OCI-LY1 (cell line): ENCODE results near the gene ACTL7B.

Source experiments
- H2AFZ ChIP-seq: fragments of 200-600 bp; sonication (generic), shearing (Covaris generic); 2 replicates; pipeline ENCODE4 v1.6.0; 2014; ENCODE audit warnings: antibody characterized with exemption, mild to moderate bottlenecking, low read length
- H3F3A ChIP-seq: fragments of 200-600 bp; sonication (generic), shearing (Covaris generic); 2 replicates; pipeline ENCODE4 v1.6.0; 2014; ENCODE audit warnings: mild to moderate bottlenecking, antibody characterized with exemption, low read length, moderate library complexity; ENCODE audit not compliant: insufficient read depth
- H3K27ac ChIP-seq: fragments of 200-600 bp; sonication (generic); 2 replicates; pipeline ENCODE4 v1.5.1; 2014; ENCODE audit warnings: low read length, mixed run types, mild to moderate bottlenecking, low read depth; ENCODE audit not compliant: poor library complexity, severe bottlenecking
- H3K27me3 ChIP-seq: fragments of 200-600 bp; sonication (generic); 2 replicates; pipeline ENCODE4 v1.6.0; 2014; ENCODE audit warnings: antibody characterized with exemption, mild to moderate bottlenecking, low read length, moderate library complexity; ENCODE audit not compliant: insufficient read depth
- H3K36me3 ChIP-seq: fragments of 200-600 bp; sonication (generic); 2 replicates; pipeline ENCODE4 v1.6.1; 2014; ENCODE audit warnings: mild to moderate bottlenecking, antibody characterized with exemption, low read length, moderate library complexity, mixed read lengths; ENCODE audit not compliant: insufficient read depth
- H3K4me1 ChIP-seq: fragments of 200-600 bp; sonication (generic); 2 replicates; pipeline ENCODE4 v1.5.1; 2014; ENCODE audit warnings: mild to moderate bottlenecking, low read length, moderate library complexity; ENCODE audit not compliant: insufficient read depth, severe bottlenecking
- H3K4me2 ChIP-seq: fragments of 200-600 bp; sonication (generic), shearing (Covaris generic); 2 replicates; pipeline ENCODE4 v1.6.1; 2014; ENCODE audit warnings: low read length
- H3K4me3 ChIP-seq: fragments of 200-600 bp; sonication (generic); 2 replicates; pipeline ENCODE4 v1.5.1; 2014; ENCODE audit warnings: low read length, low read depth, mild to moderate bottlenecking, mixed read lengths; ENCODE audit not compliant: poor library complexity, severe bottlenecking
- H3K79me2 ChIP-seq: fragments of 200-600 bp; shearing (Covaris generic); 2 replicates; pipeline ENCODE4 v1.6.1; 2016; ENCODE audit warnings: mixed run types, low read length, mixed read lengths; ENCODE audit not compliant: insufficient read depth
- H3K9ac ChIP-seq: fragments of 200-600 bp; sonication (generic), shearing (Covaris generic); 2 replicates; pipeline ENCODE4 v1.6.1; 2014; ENCODE audit warnings: mild to moderate bottlenecking, low read length, mixed read lengths
- H3K9me2 ChIP-seq: fragments of 200-600 bp; sonication (generic), shearing (Covaris generic); 2 replicates; pipeline ENCODE4 v1.6.1; 2014; ENCODE audit warnings: low read depth, mild to moderate bottlenecking, low read length, mixed read lengths
- H3K9me3 ChIP-seq: fragments of 200-600 bp; shearing (Covaris generic); 2 replicates; pipeline ENCODE4 v1.6.1; 2014; ENCODE audit warnings: low read length, mixed read lengths
- H4K20me1 ChIP-seq: fragments of 200-600 bp; sonication (generic), shearing (Covaris generic); 2 replicates; pipeline ENCODE4 v1.6.0; 2016; ENCODE audit warnings: mild to moderate bottlenecking, low read length; ENCODE audit not compliant: insufficient read depth
- CTCF ChIP-seq: fragments of 200-600 bp; sonication (generic), shearing (Covaris generic); IDR thresholded peaks from 2 replicates; pipeline ENCODE4 v1.5.1; 2017; ENCODE audit warnings: mild to moderate bottlenecking, antibody characterized with exemption, low read length, moderate library complexity, mixed read lengths
- EZH2 ChIP-seq: fragments of 200-600 bp; sonication (generic), shearing (Covaris generic); IDR thresholded peaks from 2 replicates; pipeline ENCODE4 v1.8.0; 2017; ENCODE audit warnings: borderline replicate concordance, mixed run types, mild to moderate bottlenecking, antibody characterized with exemption, low read length, moderate library complexity, mixed read lengths

Gene ACTL7B

GRCh38 chr9:108876425-108876824 is 20.6 kb upstream of the ACTL7B start:
- H3K9me3 ChIP-seq, result peaks cover 3% of the 10 kb centered on the region; the same call in 1 of the 2 replicates
- no peaks in the 10 kb centered on the region for H4K20me1 ChIP-seq
- TF ChIP-seq EZH2 (no peak), CTCF (no peak)
- no peak overlapping the region for H2AFZ ChIP-seq
- H3K36me3 ChIP-seq, result peaks cover 87% of the 10 kb centered on the region
- H3K79me2 ChIP-seq, result no peaks in the 10 kb centered on the region
- no peak overlapping the region for H3K27ac ChIP-seq
- no peaks in the 10 kb centered on the region for H3K27me3 ChIP-seq
- no peaks in the 10 kb centered on the region for H3K9me2 ChIP-seq
- no peak overlapping the region for H3K9ac ChIP-seq
- no peak overlapping the region for H3K4me2 ChIP-seq
- H3F3A ChIP-seq, result no peaks in the 10 kb centered on the region
- no peak overlapping the region for H3K4me3 ChIP-seq
- H3K4me1 ChIP-seq, result no peaks in the 10 kb centered on the region

- Histone ChIP-seq H3K27me3 (no peaks in the 10 kb centered on the region), H3K36me3 (peaks cover 78% of the 10 kb centered on the region)
Observed at GRCh38 chr9:108874058-108874788, 18.4 kb upstream of the ACTL7B start.

DNA sequence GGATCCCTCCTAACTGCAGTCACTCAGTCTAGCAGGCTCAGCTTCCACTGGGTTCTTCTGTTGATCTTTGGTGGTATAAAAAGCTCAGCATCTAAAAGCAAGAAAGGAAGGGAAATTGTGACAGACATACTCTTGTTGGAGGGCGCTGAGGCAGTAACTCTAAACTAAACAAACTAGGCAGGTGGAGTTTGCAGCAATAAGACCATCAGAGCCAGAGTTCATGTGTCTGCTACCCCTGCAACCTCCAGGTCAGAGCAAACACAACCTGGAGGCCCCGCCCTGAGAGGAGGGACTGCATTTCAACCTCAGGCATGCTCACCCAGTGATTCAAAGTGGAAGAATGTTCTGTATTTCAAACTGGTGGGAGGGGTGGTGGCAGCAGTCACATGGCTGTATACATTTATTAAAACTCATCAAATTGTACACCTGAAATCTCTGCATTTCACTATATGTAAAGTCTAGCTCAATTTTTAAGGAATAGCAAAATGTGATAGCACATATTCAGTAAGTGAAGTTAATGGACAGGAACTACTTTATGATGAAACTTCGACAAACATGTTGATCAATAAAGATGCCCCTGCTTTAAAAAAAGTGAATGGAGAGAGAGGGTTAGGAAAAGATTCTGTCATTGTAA is 13.4 kb upstream of the ACTL7B start:
- Histone ChIP-seq H3K27ac (no peak overlapping the region), H3K4me2 (no peak overlapping the region), H3K79me2 (no peaks in the 10 kb centered on the region), H3K27me3 (no peaks in the 10 kb centered on the region), H3K9me2 (no peaks in the 10 kb centered on the region), H3K4me3 (no peak overlapping the region), H3F3A (no peaks in the 10 kb centered on the region), H3K9me3 (peaks cover 3% of the 10 kb centered on the region; the same call in 1 of the 2 replicates), H4K20me1 (no peaks in the 10 kb centered on the region), H3K36me3 (peaks cover 37% of the 10 kb centered on the region), H2AFZ (no peak overlapping the region), H3K4me1 (no peaks in the 10 kb centered on the region), H3K9ac (no peak overlapping the region)
- TF ChIP-seq EZH2 (no peak), CTCF (no peak)

More at GRCh38 chr9:108874058-108874788, 18.4 kb upstream of the ACTL7B start:
- no peak overlapping the region for H2AFZ ChIP-seq
- no peak overlapping the region for H3K4me3 ChIP-seq
- no peaks in the 10 kb centered on the region for H3K79me2 ChIP-seq
- H4K20me1 ChIP-seq, result no peaks in the 10 kb centered on the region
- TF ChIP-seq EZH2 (no peak), CTCF (no peak)
- no peak overlapping the region for H3K9ac ChIP-seq
- peaks cover 3% of the 10 kb centered on the region; the same call in 1 of the 2 replicates for H3K9me3 ChIP-seq
- H3K4me2 ChIP-seq, result no peak overlapping the region
- H3K4me1 ChIP-seq, result no peaks in the 10 kb centered on the region
- no peak overlapping the region for H3K27ac ChIP-seq
- H3F3A ChIP-seq, result no peaks in the 10 kb centered on the region
- H3K9me2 ChIP-seq, result no peaks in the 10 kb centered on the region
